Prostate gland (tissue), 2 donors: ENCODE results near the gene KBTBD6. TPM values are rescaled to one million over a fixed set of nuclear protein-coding genes. Genes with fewer than 3 reads are reported as not detected.

ENCODE experiments used
- DNase-seq: peaks from one replicate; pipeline ENCODE4 v3.0.0-alpha.2; 2019; ENCODE audit warnings: low spot score
- H3K27ac ChIP-seq, 2 donors: fragments of 200-600 bp; sonication (generic); 2 replicates each; pipeline ENCODE4 v1.5.1; 2017 to 2019
- H3K27me3 ChIP-seq: fragments of 200-600 bp; sonication (generic); replicated peaks from 2 replicates; pipeline ENCODE4 v1.5.1; 2019; ENCODE audit not compliant: insufficient read depth
- H3K36me3 ChIP-seq, 2 donors: fragments of 200-600 bp; sonication (generic); 1 replicate in 1 of 2; 2 replicates in 1 of 2; pipeline versions ENCODE4 v1.5.1 to v1.8.1; 2017 to 2019
- H3K4me1 ChIP-seq: fragments of 200-600 bp; sonication (generic); replicated peaks from 2 replicates; pipeline ENCODE4 v1.5.1; 2019
- H3K4me3 ChIP-seq, 2 donors: fragments of 200-600 bp; sonication (generic); 2 replicates each; pipeline ENCODE4 v1.5.1; 2017 to 2019
- H3K9me3 ChIP-seq: fragments of 200-600 bp; sonication (generic); 2 replicates; pipeline ENCODE4 v1.5.1; 2017
- POLR2A ChIP-seq: fragments of 450-650 bp; IDR thresholded peaks from one replicate; pipeline ENCODE4 v1.6.1; 2016; ENCODE audit warnings: antibody characterized with exemption, mild to moderate bottlenecking
- POLR2AphosphoS5 ChIP-seq: sonication (generic); formaldehyde crosslinking; IDR thresholded peaks from one replicate; pipeline ENCODE4 v1.6.1; 2017; ENCODE audit warnings: antibody characterized with exemption
- WGBS: methylation state at CpG from one replicate; pipeline ENCODE4 v1.1.5; 2018; 5-methylcytosine and 5-hydroxymethylcytosine counted together
- intact Hi-C: fragments of 100-400 bp; cut with DNase I; formaldehyde crosslinking; loops from one replicate; pipeline ENCODE4 v1.14.2; 2022
- total RNA-seq, 2 donors: library from RNA; depleted of rRNA; stranded (reverse); fragments of >200 nt; gene quantifications; one replicate each; pipeline ENCODE4 v1.1.0, GENCODE V29; 2016
- TF ChIP-seq, protein P1 (sequence below), 4 experiments: fragments of 200-600 bp in 2 of 4; fragments of 450-650 bp in 2 of 4; sonication (generic) in 2 of 4; IDR thresholded peaks; 1 replicate in 3 of 4; 2 replicates in 1 of 4; pipeline ENCODE4 v1.5.1; 2016 to 2019; ENCODE audit warnings: antibody characterized with exemption in 4 of 4, mild to moderate bottlenecking in 2 of 4, moderate library complexity in 2 of 4

KBTBD6 gene
- total RNA-seq, 2 donors from 2014 or later, result 10.2 to 10.6 TPM

DNA sequence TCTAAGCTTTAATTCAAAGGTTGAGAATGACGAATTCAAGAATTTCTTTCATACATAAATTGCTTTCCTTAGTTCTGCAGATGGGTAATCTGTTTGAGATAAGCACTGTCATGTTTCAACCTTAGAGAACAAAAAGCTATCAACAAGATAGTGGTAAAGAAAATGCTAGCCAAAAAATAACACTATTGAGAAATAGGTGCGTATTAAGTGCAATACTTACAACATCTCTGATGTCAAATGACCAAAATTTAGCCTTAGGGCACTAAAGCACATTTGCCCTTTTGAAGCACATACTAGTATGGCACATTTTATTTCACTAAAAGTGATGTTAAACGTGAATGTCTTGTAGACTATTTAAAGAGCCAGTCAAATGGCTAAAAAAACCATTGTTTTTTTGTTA lies 4.9 kb downstream of the KBTBD6 start:
- DNase-seq, result no peak
- peaks cover 3% of the 10 kb centered on the region for H3K4me1 ChIP-seq
- no peak overlapping the region for H3K27ac ChIP-seq
- no peaks in the 10 kb centered on the region for H3K36me3 ChIP-seq
- TF ChIP-seq POLR2A (no peak), POLR2AphosphoS5 (no peak)
- TF ChIP-seq, protein P1, sequence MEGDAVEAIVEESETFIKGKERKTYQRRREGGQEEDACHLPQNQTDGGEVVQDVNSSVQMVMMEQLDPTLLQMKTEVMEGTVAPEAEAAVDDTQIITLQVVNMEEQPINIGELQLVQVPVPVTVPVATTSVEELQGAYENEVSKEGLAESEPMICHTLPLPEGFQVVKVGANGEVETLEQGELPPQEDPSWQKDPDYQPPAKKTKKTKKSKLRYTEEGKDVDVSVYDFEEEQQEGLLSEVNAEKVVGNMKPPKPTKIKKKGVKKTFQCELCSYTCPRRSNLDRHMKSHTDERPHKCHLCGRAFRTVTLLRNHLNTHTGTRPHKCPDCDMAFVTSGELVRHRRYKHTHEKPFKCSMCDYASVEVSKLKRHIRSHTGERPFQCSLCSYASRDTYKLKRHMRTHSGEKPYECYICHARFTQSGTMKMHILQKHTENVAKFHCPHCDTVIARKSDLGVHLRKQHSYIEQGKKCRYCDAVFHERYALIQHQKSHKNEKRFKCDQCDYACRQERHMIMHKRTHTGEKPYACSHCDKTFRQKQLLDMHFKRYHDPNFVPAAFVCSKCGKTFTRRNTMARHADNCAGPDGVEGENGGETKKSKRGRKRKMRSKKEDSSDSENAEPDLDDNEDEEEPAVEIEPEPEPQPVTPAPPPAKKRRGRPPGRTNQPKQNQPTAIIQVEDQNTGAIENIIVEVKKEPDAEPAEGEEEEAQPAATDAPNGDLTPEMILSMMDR (IDR thresholded peaks at IDR 0.05), result no peak
- intact Hi-C loops, result no loop called here
- H3K27me3 ChIP-seq, result no peaks in the 10 kb centered on the region
- no peak overlapping the region for H3K4me3 ChIP-seq
- H3K9me3 ChIP-seq, result no peaks in the 10 kb centered on the region
- WGBS, result 85% methylated on average over 3 of the region's 3 CpGs

DNA sequence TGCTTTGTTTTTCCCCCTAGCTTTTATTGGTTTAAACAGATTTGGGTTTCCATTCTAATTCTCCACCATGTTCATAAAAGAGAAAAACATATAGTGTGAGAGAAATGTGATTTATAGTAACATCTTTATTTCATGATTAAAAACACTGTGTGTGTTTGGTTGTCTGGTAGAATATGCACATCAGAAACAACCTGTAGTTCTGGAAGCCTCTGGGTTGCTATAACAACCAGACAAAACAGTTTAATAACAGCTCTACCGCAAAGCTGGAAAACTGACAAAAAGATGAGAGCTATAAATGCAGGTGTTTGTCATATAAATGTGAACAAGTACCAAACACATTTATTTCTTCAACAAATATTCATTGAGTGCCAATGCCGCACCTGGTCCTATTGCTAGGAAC lies 9.8 kb downstream of the KBTBD6 start:
- Histone ChIP-seq H3K27ac (no peak overlapping the region), H3K27me3 (no peaks in the 10 kb centered on the region), H3K36me3 (no peaks in the 10 kb centered on the region), H3K4me1 (no peaks in the 10 kb centered on the region), H3K4me3 (no peak overlapping the region), H3K9me3 (no peaks in the 10 kb centered on the region)
- no peak for DNase-seq
- 30% methylated on average over 2 of the region's 2 CpGs for WGBS
- intact Hi-C loops, result no loop called here
- TF ChIP-seq, protein P1 (IDR thresholded peaks at IDR 0.05), result no peak
- no peak for TF ChIP-seq POLR2A
- TF ChIP-seq POLR2AphosphoS5, result no peak

DNA sequence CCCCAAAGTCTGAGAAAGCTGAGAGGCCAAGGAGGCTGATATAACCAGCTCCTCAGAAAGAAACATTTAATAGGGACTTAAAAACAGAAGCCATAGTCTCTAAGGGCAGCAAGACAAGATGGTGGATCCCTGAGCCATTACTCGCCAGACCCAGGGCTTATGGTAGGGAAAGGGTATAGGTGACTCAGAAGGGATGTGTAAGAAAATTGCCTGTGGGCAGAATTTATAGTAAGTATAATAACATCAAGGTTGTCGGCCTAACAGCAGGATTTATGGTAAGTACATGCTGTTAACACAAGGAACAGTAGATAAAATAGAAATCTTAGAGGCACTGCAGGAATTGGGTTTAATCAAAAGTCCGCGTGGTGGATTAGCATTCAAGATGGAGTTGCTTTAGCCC lies 14.7 kb downstream of the KBTBD6 start:
- 76% methylated on average over 4 of the region's 4 CpGs for WGBS
- TF ChIP-seq POLR2AphosphoS5 (no peak), POLR2A (no peak)
- TF ChIP-seq, protein P1 (IDR thresholded peaks at IDR 0.05), result no peak
- intact Hi-C loops, result no loop called here
- Histone ChIP-seq H3K36me3 (no peaks in the 10 kb centered on the region), H3K27ac (no peak overlapping the region), H3K4me1 (no peaks in the 10 kb centered on the region), H3K4me3 (no peak overlapping the region), H3K9me3 (no peaks in the 10 kb centered on the region), H3K27me3 (no peaks in the 10 kb centered on the region)
- DNase-seq, result no peak

DNA sequence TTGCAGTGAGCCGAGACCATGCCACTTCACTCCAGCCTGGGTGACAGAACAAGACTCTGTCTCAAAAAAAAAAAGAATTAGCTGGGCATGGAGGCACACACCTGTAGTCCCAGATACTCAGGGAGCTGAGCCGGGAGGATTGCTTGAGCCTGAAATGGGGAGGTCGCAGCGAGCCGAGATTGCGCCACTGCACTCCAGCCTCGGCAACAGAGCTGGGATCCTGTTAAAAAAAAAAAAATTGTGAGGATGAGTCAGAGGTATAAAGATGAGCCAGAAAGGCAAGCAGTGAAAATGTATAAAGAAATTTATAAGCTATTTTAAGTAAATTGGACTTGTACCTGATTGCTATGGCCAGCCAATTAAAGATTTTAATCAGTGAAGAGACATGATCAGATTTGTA lies 21.1 kb downstream of the KBTBD6 start:
- H3K27me3 ChIP-seq, result no peaks in the 10 kb centered on the region
- H3K27ac ChIP-seq, result no peak overlapping the region
- no peaks in the 10 kb centered on the region for H3K9me3 ChIP-seq
- DNase-seq, result no peak
- intact Hi-C loops, result no loop called here
- WGBS, result 83% methylated on average over 7 of the region's 7 CpGs
- H3K4me3 ChIP-seq, result no peak overlapping the region
- H3K36me3 ChIP-seq, result no peaks in the 10 kb centered on the region
- no peaks in the 10 kb centered on the region for H3K4me1 ChIP-seq
- TF ChIP-seq, protein P1 (IDR thresholded peaks at IDR 0.05), result no peak
- TF ChIP-seq POLR2A (no peak), POLR2AphosphoS5 (no peak)

DNA sequence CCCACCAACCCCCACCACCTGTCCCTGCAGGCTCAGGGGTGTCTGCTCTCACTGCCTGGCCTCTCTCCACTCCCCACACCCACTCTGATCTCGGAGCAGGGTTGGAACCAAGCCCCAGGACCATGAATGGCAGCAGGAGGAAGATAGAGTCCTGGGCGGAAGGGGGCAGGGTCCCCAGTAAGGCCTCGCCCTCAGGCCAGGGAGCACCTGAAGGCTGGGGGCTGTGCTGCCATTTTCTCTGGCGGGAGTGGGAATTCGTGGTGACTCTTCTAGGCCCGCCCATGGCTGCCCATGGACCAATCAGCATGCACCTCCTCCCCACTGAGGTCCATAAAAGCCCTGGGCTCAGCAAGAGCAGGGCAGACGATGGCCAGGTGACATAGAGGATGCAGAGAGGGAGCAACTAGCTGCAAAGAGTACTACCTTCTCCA lies 25.0 kb downstream of the KBTBD6 start:
- Histone ChIP-seq H3K9me3 (no peaks in the 10 kb centered on the region), H3K4me3 (no peak overlapping the region), H3K27me3 (no peaks in the 10 kb centered on the region), H3K27ac (no peak overlapping the region), H3K4me1 (no peaks in the 10 kb centered on the region), H3K36me3 (no peaks in the 10 kb centered on the region)
- intact Hi-C loops, result no loop called here
- no peak for TF ChIP-seq POLR2AphosphoS5
- TF ChIP-seq, protein P1 (IDR thresholded peaks at IDR 0.05), result no peak
- no peak for TF ChIP-seq POLR2A
- WGBS, result 95% methylated on average over 6 of the region's 7 CpGs
- no peak for DNase-seq
